GM04504 (cell line): ENCODE measurements around the gene KIR2DL1.
"Not testable (repeated sequence)": the region's sequence is repeated elsewhere in the genome, so short reads cannot be mapped to it uniquely, and the experiment has no call there.

Experiments used
- DNase-seq: peaks from one replicate; pipeline ENCODE4 v3.0.0-alpha.2; 2012; ENCODE audit warnings: low read depth

Gene KIR2DL1

DNA sequence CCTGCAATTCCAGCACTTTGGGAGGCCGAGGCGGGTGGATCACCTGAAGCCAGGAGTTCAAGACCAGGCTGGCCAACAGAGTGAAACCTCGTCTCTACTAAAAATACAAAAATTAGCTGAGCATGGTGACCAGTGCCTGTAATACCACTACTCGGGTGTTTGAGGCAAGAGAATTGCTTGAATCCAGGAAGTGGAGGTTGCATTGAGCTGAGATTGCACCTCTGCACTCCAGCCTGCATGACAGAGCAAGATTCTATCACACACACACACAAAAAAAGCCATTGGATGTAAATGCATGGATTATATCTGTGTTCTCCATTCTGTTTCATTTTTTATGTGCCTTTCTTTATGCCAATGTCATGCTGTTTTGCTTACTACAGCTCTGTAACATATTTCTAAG, 54.8 kb downstream of the KIR2DL1 start:
- DNase-seq, result not testable (repeated sequence)

DNA sequence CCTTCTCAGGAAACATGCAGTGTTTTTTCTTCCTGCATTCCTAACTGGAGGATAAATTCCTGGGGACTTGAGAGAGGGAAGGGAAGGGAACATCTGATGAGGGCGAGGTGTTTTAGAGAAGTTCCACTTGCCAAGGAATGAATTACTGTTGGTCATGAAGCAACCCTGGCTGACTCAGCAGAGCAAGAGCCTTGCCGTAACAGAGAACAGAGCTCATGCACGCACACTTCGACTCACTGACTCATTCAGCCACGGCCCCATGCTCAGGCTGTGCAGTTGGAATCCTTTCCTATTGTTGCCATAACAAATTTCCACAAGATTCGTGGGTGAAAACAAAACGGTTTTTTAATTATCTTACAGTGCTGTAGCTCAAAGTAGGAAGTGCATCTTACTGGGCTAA, 55.7 kb downstream of the KIR2DL1 start:
- not testable (repeated sequence) for DNase-seq

DNA sequence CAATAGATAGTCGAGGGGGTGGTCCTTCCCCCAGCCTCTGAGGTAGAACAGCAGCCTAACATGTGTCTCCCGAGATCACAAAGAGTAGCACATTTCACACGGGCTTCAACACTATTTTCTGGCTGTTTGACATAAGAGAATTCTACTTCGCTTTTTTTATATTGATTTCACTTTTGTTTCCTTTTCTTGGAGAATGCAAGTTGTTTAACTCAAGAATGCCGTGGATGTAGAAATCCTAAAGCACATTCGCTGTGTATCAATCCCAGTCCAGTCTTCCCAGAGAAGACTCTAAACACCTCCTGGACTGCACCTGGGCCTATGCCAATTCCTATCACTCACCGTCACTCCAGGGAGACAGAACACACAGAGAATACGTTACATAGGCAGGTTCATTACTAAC, 58.5 kb downstream of the KIR2DL1 start:
- not testable (repeated sequence) for DNase-seq

DNA sequence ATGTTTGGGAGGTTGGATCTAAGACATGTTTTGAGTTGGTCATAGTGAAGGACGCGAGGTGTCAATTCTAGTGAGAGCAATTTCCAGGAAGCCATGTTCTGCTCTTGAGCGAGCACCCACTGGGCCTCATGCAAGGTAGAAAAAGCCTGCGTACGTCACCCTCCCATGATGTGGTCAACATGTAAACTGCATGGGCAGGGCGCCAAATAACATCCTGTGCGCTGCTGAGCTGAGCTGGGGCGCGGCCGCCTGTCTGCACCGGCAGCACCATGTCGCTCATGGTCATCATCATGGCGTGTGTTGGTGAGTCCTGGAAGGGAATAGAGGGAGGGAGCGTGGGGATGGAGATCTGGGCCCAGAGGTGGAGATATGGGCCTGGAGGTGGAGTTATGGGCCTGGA, 62.9 kb downstream of the KIR2DL1 start, which contains the start of gene KIR2DS4:
TSS of gene KIR2DS4 (plus strand) at position 181 of the 400 bp plus-strand sequence.
- not testable (repeated sequence) for DNase-seq
